K562 (cell line): ENCODE results near the gene THAP2. TPM values are rescaled to one million over a fixed set of nuclear protein-coding genes. Genes with fewer than 3 reads are reported as not detected.

Experiments used
- CCNT2 ChIP-seq: IDR thresholded peaks from 2 replicates; pipeline ENCODE4 v1.6.1; 2011; ENCODE audit warnings: borderline replicate concordance, low read depth, mild to moderate bottlenecking, moderate library complexity, mixed read lengths, low read length; ENCODE audit not compliant: insufficient read length; ENCODE audit errors: extremely low read depth
- E2F8 ChIP-seq: fragments of 450-650 bp; IDR thresholded peaks from 2 replicates; pipeline ENCODE4 v1.7.1; 2018; ENCODE audit warnings: mild to moderate bottlenecking, low read depth; ENCODE audit not compliant: partially characterized antibody
- ILF3 ChIP-seq: fragments of 450-650 bp; IDR thresholded peaks from 2 replicates; pipeline ENCODE4 v1.6.1; 2018; ENCODE audit warnings: antibody characterized with exemption, mild to moderate bottlenecking, moderate library complexity, borderline replicate concordance
- KDM5B ChIP-seq: fragments of 200-600 bp; sonication (generic); IDR thresholded peaks from 2 replicates; pipeline ENCODE4 v1.6.1; 2012; ENCODE audit warnings: low read depth, mild to moderate bottlenecking, moderate library complexity, low read length, control low read depth, inconsistent platforms; ENCODE audit not compliant: insufficient replicate concordance
- LCOR ChIP-seq: sonication (generic); formaldehyde crosslinking; IDR thresholded peaks from 2 replicates; pipeline ENCODE4 v1.8.0; 2022; ENCODE audit warnings: mild to moderate bottlenecking, missing genetic modification reagents
- MECOM ChIP-seq: fragments of 250-450 bp; sonication (Bioruptor Pico); IDR thresholded peaks from 2 replicates; pipeline ENCODE4 v1.8.0; 2022; ENCODE audit warnings: inconsistent platforms
- MTA2 ChIP-seq: fragments of 450-650 bp; IDR thresholded peaks from 2 replicates; pipeline ENCODE4 v1.6.1; 2016; ENCODE audit warnings: low read depth
- NEUROD1 ChIP-seq: fragments of 150-350 bp; IDR thresholded peaks from 2 replicates; pipeline ENCODE4 v1.6.1; 2014; ENCODE audit warnings: borderline replicate concordance, low read length, low read depth; ENCODE audit not compliant: partially characterized antibody
- NFE2L1 ChIP-seq: fragments of 450-650 bp; IDR thresholded peaks from 2 replicates; pipeline ENCODE4 v1.6.1; 2016; ENCODE audit warnings: missing genetic modification characterization, low read depth, mild to moderate bottlenecking, missing compliant biosample characterization, moderate library complexity, borderline replicate concordance
- NONO ChIP-seq, 2 experiments: fragments of 200-400 bp in 1 of 2; fragments of 450-650 bp in 1 of 2; formaldehyde crosslinking in 1 of 2; IDR thresholded peaks; 2 replicates each; pipeline ENCODE4 v1.6.1; 2017; ENCODE audit warnings: low read depth in 2 of 2, mild to moderate bottlenecking in 2 of 2, moderate library complexity in 2 of 2, low read length in 1 of 2
- SMARCA5 ChIP-seq: fragments of 450-650 bp; IDR thresholded peaks from 2 replicates; pipeline ENCODE4 v1.6.1; 2016
- STAT5B ChIP-seq: fragments of 250-450 bp; sonication (Bioruptor Pico); IDR thresholded peaks from 2 replicates; pipeline ENCODE4 v1.8.0; 2021; ENCODE audit warnings: mild to moderate bottlenecking, inconsistent platforms
- TAF9B ChIP-seq: fragments of 450-650 bp; IDR thresholded peaks from 2 replicates; pipeline ENCODE4 v1.6.1; 2018; ENCODE audit warnings: mild to moderate bottlenecking; ENCODE audit not compliant: partially characterized antibody
- TEAD2 ChIP-seq: fragments of 450-650 bp; IDR thresholded peaks from 2 replicates; pipeline ENCODE4 v1.6.1; 2016; ENCODE audit warnings: missing genetic modification characterization, control low read depth, missing compliant biosample characterization
- YY1 ChIP-seq, 3 experiments: IDR thresholded peaks; 2 replicates each; pipeline ENCODE4 v1.6.1; 2011; ENCODE audit warnings: low read length in 2 of 3, mild to moderate bottlenecking in 2 of 3, moderate library complexity in 2 of 3, borderline replicate concordance in 1 of 3, control low read depth in 1 of 3, low read depth in 1 of 3; ENCODE audit not compliant: insufficient read depth in 3 of 3, insufficient replicate concordance in 2 of 3, control insufficient read depth in 1 of 3, insufficient read length in 1 of 3; ENCODE audit errors: extremely low read depth in 1 of 3
- ZBTB7A ChIP-seq: IDR thresholded peaks from 2 replicates; pipeline ENCODE4 v1.6.1; 2011; ENCODE audit warnings: low read depth, mild to moderate bottlenecking, low read length, moderate library complexity, borderline replicate concordance; ENCODE audit not compliant: control insufficient read depth
- ZFP91 ChIP-seq: sonication (generic); formaldehyde crosslinking; IDR thresholded peaks from 2 replicates; pipeline ENCODE4 v1.8.0; 2022; ENCODE audit warnings: mild to moderate bottlenecking, missing genetic modification reagents
- ZNF146 ChIP-seq: IDR thresholded peaks from one replicate; pipeline ENCODE4 v1.6.1; 2018; ENCODE audit warnings: missing compliant biosample characterization; ENCODE audit not compliant: unreplicated experiment
- polyA plus RNA-seq, 8 experiments: library from polyadenylated mRNA; depleted of rRNA in 4 of 8; stranded (reverse) in 5 of 8; unstranded in 3 of 8; fragments of >200 nt; fragmentation: Nextera tagmentation in 2 of 8; fragmentation: Illumina TruSeq in 1 of 8; extraction: Ambion mirVana in 2 of 8; extraction: Trizol in 1 of 8; gene quantifications; 2 replicates each; pipeline versions ENCODE4 v1.2.1 to v1.2.3, GENCODE V29; 2011 to 2014; ENCODE audit warnings: inconsistent platforms in 1 of 8, missing spikeins in 1 of 8
- total RNA-seq, 7 experiments: library from RNA; depleted of rRNA in 6 of 7; stranded (reverse); fragments of >200 nt in 6 of 7; fragmentation: Illumina TruSeq in 2 of 7; extraction: Trizol in 2 of 7; gene quantifications; 2 replicates each; pipeline versions ENCODE4 v1.2.1 to v1.2.3, GENCODE V29; 2011 to 2021; ENCODE audit warnings: low replicate concordance in 1 of 7

Gene THAP2
- total and polyA plus RNA-seq, 9 of the 15 experiments (the other 6 are each of a cell fraction or from before 2014, with no cell fraction given) = 1.8 to 18.9 (median 7.3) TPM

- peak; percentile 70; the same call in 1 of the 2 replicates for TF ChIP-seq ZBTB7A
- TF ChIP-seq ILF3 = no peak
- peak; percentile 65 for TF ChIP-seq NEUROD1
- TF ChIP-seq MECOM (CRISPR knock-in tag) = no peak
- TF ChIP-seq NONO (IDR thresholded peaks at IDR 0.05; ENCODE audit: low read depth in 2 of 2, low read length in 1 of 2) = no peak
- peak; percentile 83 for TF ChIP-seq E2F8
- no peak for TF ChIP-seq TEAD2 (tag)
- TF ChIP-seq YY1 (IDR thresholded peaks at IDR 0.05; ENCODE audit: borderline replicate concordance in 1 of 3, control insufficient read depth in 1 of 3, extremely low read depth in 1 of 3, insufficient read depth in 3 of 3, insufficient read length in 1 of 3, insufficient replicate concordance in 2 of 3, low read depth in 1 of 3, low read length in 2 of 3) = peak; percentile 97 to 100 (median 99)
- peak; percentile 81 for TF ChIP-seq KDM5B
- no peak for TF ChIP-seq CCNT2
- TF ChIP-seq TAF9B = peak; percentile 54
- 0 out of 2 replicates have a peak, but pooled peaks have one; percentile 14 for TF ChIP-seq MTA2
- no peak for TF ChIP-seq ZNF146 (CRISPR knock-in tag)
- TF ChIP-seq STAT5B = no peak
- TF ChIP-seq ZFP91 (CRISPR knock-in tag) = peak; percentile 44; the same call in 1 of the 2 replicates
- TF ChIP-seq NFE2L1 (tag) = no peak
- TF ChIP-seq LCOR (CRISPR knock-in tag) = peak; percentile 46; the same call in 1 of the 2 replicates
- no peak for TF ChIP-seq SMARCA5
These were observed at the start of gene THAP2, which contains the start of gene ZFC3H1 (continued) for GRCh38 chr12:71663561-71664410.
